Measurements from ENCODE around the gene UFSP1. TPM values are rescaled to one million over a fixed set of nuclear protein-coding genes. Genes with fewer than 3 reads are reported as not detected.

The UFSP1 gene
- total RNA-seq, 2 donors from 2014 or later, result 2.2 to 2.7 TPM

- ATAC-seq, result no peak
- no peak for DNase-seq
Measured at GRCh38 chr7:100839361-100839760, 50.2 kb downstream of the UFSP1 start.

More at GRCh38 chr7:100839361-100839760, 50.2 kb downstream of the UFSP1 start:
- intact Hi-C loops (cut with DNase I, micrococcal nuclease), result no loop called here

Small RNA genes lying within 50 kb of the gene (microRNA-seq; reads per million reads assigned to microRNA genes)
- gene MIR6875, result 0 reads per million in 2 donors

Other genes starting within 250 kb of the UFSP1 start
- gene TFR2, start 248.2 kb downstream of the UFSP1 start, total RNA-seq, result under 1 TPM; 0.22 to 0.64 TPM
- gene ACTL6B, start 233.3 kb downstream of the UFSP1 start, total RNA-seq, result under 1 TPM in 1 of 2 donors, not detected in 1; 0.42 TPM
- 100 to 1,000 TPM; 273 to 279 TPM for gene GNB2, start 216.0 kb downstream of the UFSP1 start, total RNA-seq
- 10 to 100 TPM; 29.0 to 32.4 TPM for gene GIGYF1, start 195.5 kb downstream of the UFSP1 start, total RNA-seq
- gene POP7, start 183.6 kb downstream of the UFSP1 start, total RNA-seq, result 10 to 100 TPM; 21.5 to 25.0 TPM
- not detected for gene EPO, start 169.2 kb downstream of the UFSP1 start, total RNA-seq
- gene ZAN, start 156.1 kb downstream of the UFSP1 start, total RNA-seq, result not detected
- 10 to 100 TPM; 34.3 to 39.3 TPM for gene EPHB4, start 62.2 kb downstream of the UFSP1 start, total RNA-seq
- gene SLC12A9, start 37.0 kb downstream of the UFSP1 start, total RNA-seq, result 10 to 100 TPM; 31.0 to 33.6 TPM
- 10 to 100 TPM; 18.6 to 21.4 TPM for gene TRIP6, start 22.3 kb downstream of the UFSP1 start, total RNA-seq
- gene SRRT, start 14.6 kb downstream of the UFSP1 start, total RNA-seq, result 100 to 1,000 TPM in 1 of 2 donors, 10 to 100 TPM in 1; 85.9 to 116 TPM
- gene ACHE, start 6.2 kb upstream of the UFSP1 start, total RNA-seq, result 10 to 100 TPM; 18.4 to 29.2 TPM
- 100 to 1,000 TPM; 144 to 185 TPM for gene MUC3A, start 59.8 kb upstream of the UFSP1 start, total RNA-seq
- gene MUC12, start 79.8 kb upstream of the UFSP1 start, total RNA-seq, result 1,000 to 10,000 TPM in 1 of 2 donors, 100 to 1,000 TPM in 1; 428 to 2,027 TPM
- gene MUC17, start 130.4 kb upstream of the UFSP1 start, total RNA-seq, result 10 to 100 TPM; 12.1 to 42.2 TPM
- gene TRIM56, start 195.8 kb upstream of the UFSP1 start, total RNA-seq, result 10 to 100 TPM; 36.2 to 43.3 TPM
- gene SERPINE1, start 237.4 kb upstream of the UFSP1 start, total RNA-seq, result 1 to 10 TPM; 1.8 to 3.1 TPM